HUES64 (cell line): ENCODE measurements around the gene FUZ.

Experiments used
- H3K27ac ChIP-seq: 2 replicates; pipeline ENCODE4 v1.7.0; 2013; ENCODE audit warnings: low read depth, low read length, inconsistent platforms
- H3K27me3 ChIP-seq: 2 replicates; pipeline ENCODE4 v1.6.1; 2013; ENCODE audit warnings: mild to moderate bottlenecking, low read length; ENCODE audit not compliant: insufficient read depth
- H3K36me3 ChIP-seq: 2 replicates; pipeline ENCODE4 v1.6.1; 2013; ENCODE audit warnings: mild to moderate bottlenecking, low read length; ENCODE audit not compliant: insufficient read depth
- H3K4me1 ChIP-seq: 2 replicates; pipeline ENCODE4 v1.6.1; 2013; ENCODE audit warnings: mild to moderate bottlenecking, low read length, moderate library complexity; ENCODE audit not compliant: insufficient read depth
- H3K4me3 ChIP-seq: 2 replicates; pipeline ENCODE4 v1.5.1; 2013; ENCODE audit warnings: mild to moderate bottlenecking, low read length, moderate library complexity
- H3K9ac ChIP-seq: 2 replicates; pipeline ENCODE4 v1.6.1; 2013; ENCODE audit warnings: mild to moderate bottlenecking, low read depth, low read length
- H3K9me3 ChIP-seq: 2 replicates; pipeline ENCODE4 v1.6.1; 2013; ENCODE audit warnings: low read depth, low read length; ENCODE audit not compliant: insufficient read depth
- WGBS: fragments of 150-250, 120-280 bp; methylation state at CpG from one replicate; pipeline ENCODE4 v1.1.7; 2013; ENCODE audit warnings: missing lambda C conversion rate; 5-methylcytosine and 5-hydroxymethylcytosine counted together

Gene FUZ

GRCh38 chr19:49857061-49857837, 44.2 kb upstream of the FUZ start:
- Histone ChIP-seq H3K27ac (no peak overlapping the region; the same call in 1 of the 2 replicates), H3K36me3 (peaks cover 79% of the 10 kb centered on the region), H3K27me3 (no peaks in the 10 kb centered on the region), H3K9ac (no peak overlapping the region), H3K4me1 (peaks cover 12% of the 10 kb centered on the region), H3K4me3 (no peak overlapping the region), H3K9me3 (no peaks in the 10 kb centered on the region)
- WGBS = 93% methylated on average over 26 of the region's 26 CpGs

- Histone ChIP-seq H3K9ac (no peak overlapping the region), H3K27me3 (no peaks in the 10 kb centered on the region), H3K4me1 (peaks cover 13% of the 10 kb centered on the region), H3K27ac (no peak overlapping the region), H3K4me3 (no peak overlapping the region), H3K9me3 (no peaks in the 10 kb centered on the region), H3K36me3 (peaks cover 77% of the 10 kb centered on the region)
- 96% methylated on average over 18 of the region's 18 CpGs for WGBS
Measured at GRCh38 chr19:49856574-49857021, 43.5 kb upstream of the FUZ start.

GRCh38 chr19:49855676-49856573, 42.8 kb upstream of the FUZ start:
- Histone ChIP-seq H3K9me3 (no peaks in the 10 kb centered on the region), H3K36me3 (peaks cover 72% of the 10 kb centered on the region), H3K27ac (no peak overlapping the region), H3K4me1 (peaks cover 13% of the 10 kb centered on the region), H3K27me3 (no peaks in the 10 kb centered on the region), H3K4me3 (no peak overlapping the region), H3K9ac (no peak overlapping the region)
- 93% methylated on average over 21 of the region's 21 CpGs for WGBS

- H3K36me3 ChIP-seq = peaks cover 65% of the 10 kb centered on the region
- H3K9me3 ChIP-seq = no peaks in the 10 kb centered on the region
- peaks cover 13% of the 10 kb centered on the region for H3K4me1 ChIP-seq
- no peaks in the 10 kb centered on the region for H3K27me3 ChIP-seq
- no peak overlapping the region for H3K4me3 ChIP-seq
- H3K27ac ChIP-seq = no peak overlapping the region
- H3K9ac ChIP-seq = no peak overlapping the region
- WGBS = 94% methylated on average over 12 of the region's 12 CpGs
Measured at GRCh38 chr19:49855277-49855675, 42.2 kb upstream of the FUZ start.

GRCh38 chr19:49854378-49855263, 41.5 kb upstream of the FUZ start:
- H3K4me1 ChIP-seq = peaks cover 17% of the 10 kb centered on the region
- WGBS = 94% methylated on average over 39 of the region's 39 CpGs
- no peak overlapping the region for H3K9ac ChIP-seq
- no peaks in the 10 kb centered on the region for H3K27me3 ChIP-seq
- no peak overlapping the region for H3K27ac ChIP-seq
- H3K9me3 ChIP-seq = no peaks in the 10 kb centered on the region
- peaks cover 59% of the 10 kb centered on the region for H3K36me3 ChIP-seq
- H3K4me3 ChIP-seq = no peak overlapping the region

- no peaks in the 10 kb centered on the region for H3K9me3 ChIP-seq
- no peak overlapping the region for H3K4me3 ChIP-seq
- H3K36me3 ChIP-seq = peaks cover 54% of the 10 kb centered on the region
- WGBS = 95% methylated on average over 10 of the region's 10 CpGs
- H3K27me3 ChIP-seq = no peaks in the 10 kb centered on the region
- H3K27ac ChIP-seq = no peak overlapping the region
- H3K9ac ChIP-seq = no peak overlapping the region
- H3K4me1 ChIP-seq = peaks cover 17% of the 10 kb centered on the region
Measured at GRCh38 chr19:49853852-49854377, 40.8 kb upstream of the FUZ start.

- H3K4me1 ChIP-seq = peaks cover 17% of the 10 kb centered on the region
- H3K36me3 ChIP-seq = peaks cover 44% of the 10 kb centered on the region
- H3K4me3 ChIP-seq = peak overlapping the region; percentile 75
- H3K27me3 ChIP-seq = no peaks in the 10 kb centered on the region
- no peak overlapping the region for H3K27ac ChIP-seq
- H3K9ac ChIP-seq = no peak overlapping the region
- no peaks in the 10 kb centered on the region for H3K9me3 ChIP-seq
- WGBS = 89% methylated on average over 14 of the region's 14 CpGs
Measured at GRCh38 chr19:49852631-49853126, 39.6 kb upstream of the FUZ start.

- 2% methylated on average over 68 of the region's 78 CpGs for WGBS
- no peaks in the 10 kb centered on the region for H3K9me3 ChIP-seq
- H3K4me3 ChIP-seq = peak overlapping the region; percentile 75
- no peaks in the 10 kb centered on the region for H3K27me3 ChIP-seq
- peak overlapping the region; percentile 89 for H3K9ac ChIP-seq
- H3K27ac ChIP-seq = peak overlapping the region; percentile 94; the same call in 1 of the 2 replicates
- peaks cover 35% of the 10 kb centered on the region for H3K36me3 ChIP-seq
- peaks cover 17% of the 10 kb centered on the region for H3K4me1 ChIP-seq
Measured at GRCh38 chr19:49851456-49852259, 38.6 kb upstream of the FUZ start.

GRCh38 chr19:49850487-49851342, 37.6 kb upstream of the FUZ start, which contains the start of gene PTOV1:
Gene PTOV1, plus strand, starts transcription at chr19:49851159.
- no peaks in the 10 kb centered on the region for H3K9me3 ChIP-seq
- H3K27me3 ChIP-seq = no peaks in the 10 kb centered on the region
- peak within 1 kb of the TSS; percentile 75 for H3K4me3 ChIP-seq
- peaks cover 17% of the 10 kb centered on the region for H3K4me1 ChIP-seq
- H3K27ac ChIP-seq = peak within 1 kb of the TSS; percentile 94
- H3K36me3 ChIP-seq = peaks cover 27% of the 10 kb centered on the region
- peak within 1 kb of the TSS; percentile 89 for H3K9ac ChIP-seq
- WGBS = 5% methylated on average over 98 of the region's 98 CpGs
